HCT116 (cell line): ENCODE results near the gene CDHR1.

ENCODE experiments used
- CEBPB ChIP-seq: IDR thresholded peaks from 2 replicates; pipeline ENCODE4 v1.6.1; 2012; ENCODE audit warnings: low read depth
- EZH2 ChIP-seq: fragments of 200-600 bp; sonication (generic); IDR thresholded peaks from 2 replicates; pipeline ENCODE4 v1.6.1; 2017; ENCODE audit warnings: antibody characterized with exemption, mixed run types
- EZH2phosphoT487 ChIP-seq: fragments of 200-600 bp; IDR thresholded peaks from 2 replicates; pipeline ENCODE4 v1.6.1; 2018; ENCODE audit warnings: antibody characterized with exemption, borderline replicate concordance
- POLR2A ChIP-seq: IDR thresholded peaks from 2 replicates; pipeline ENCODE4 v1.7.0; 2011; ENCODE audit warnings: borderline replicate concordance; ENCODE audit not compliant: insufficient read depth, insufficient read length; ENCODE audit errors: extremely low read depth
- POLR2AphosphoS5 ChIP-seq: IDR thresholded peaks from 2 replicates; pipeline ENCODE4 v1.6.1; 2011; ENCODE audit warnings: mild to moderate bottlenecking, low read depth, low read length, moderate library complexity
- RAD21 ChIP-seq: IDR thresholded peaks from 2 replicates; pipeline ENCODE4 v1.6.1; 2012; ENCODE audit warnings: low read depth, mild to moderate bottlenecking
- TF ChIP-seq, protein P1 (sequence below), 3 experiments: fragments of 200-600 bp in 1 of 3; sonication (generic) in 1 of 3; IDR thresholded peaks in 2 of 3; conservative IDR thresholded peaks in 1 of 3; 2 replicates each; pipeline ENCODE4 v1.5.1; 2012 to 2017; ENCODE audit warnings: low read depth in 2 of 3, low read length in 2 of 3, antibody characterized with exemption in 1 of 3, borderline replicate concordance in 1 of 3, control low read depth in 1 of 3, mild to moderate bottlenecking in 1 of 3, mixed read lengths in 1 of 3, mixed run types in 1 of 3, moderate library complexity in 1 of 3; ENCODE audit not compliant: insufficient read depth in 1 of 3
- TF ChIP-seq, protein P2 (sequence below): IDR thresholded peaks from 2 replicates; pipeline ENCODE4 v1.6.1; 2012
- TF ChIP-seq, protein P3 (sequence below): IDR thresholded peaks from 2 replicates; pipeline ENCODE4 v1.6.1; 2012; ENCODE audit warnings: low read depth

DNA sequence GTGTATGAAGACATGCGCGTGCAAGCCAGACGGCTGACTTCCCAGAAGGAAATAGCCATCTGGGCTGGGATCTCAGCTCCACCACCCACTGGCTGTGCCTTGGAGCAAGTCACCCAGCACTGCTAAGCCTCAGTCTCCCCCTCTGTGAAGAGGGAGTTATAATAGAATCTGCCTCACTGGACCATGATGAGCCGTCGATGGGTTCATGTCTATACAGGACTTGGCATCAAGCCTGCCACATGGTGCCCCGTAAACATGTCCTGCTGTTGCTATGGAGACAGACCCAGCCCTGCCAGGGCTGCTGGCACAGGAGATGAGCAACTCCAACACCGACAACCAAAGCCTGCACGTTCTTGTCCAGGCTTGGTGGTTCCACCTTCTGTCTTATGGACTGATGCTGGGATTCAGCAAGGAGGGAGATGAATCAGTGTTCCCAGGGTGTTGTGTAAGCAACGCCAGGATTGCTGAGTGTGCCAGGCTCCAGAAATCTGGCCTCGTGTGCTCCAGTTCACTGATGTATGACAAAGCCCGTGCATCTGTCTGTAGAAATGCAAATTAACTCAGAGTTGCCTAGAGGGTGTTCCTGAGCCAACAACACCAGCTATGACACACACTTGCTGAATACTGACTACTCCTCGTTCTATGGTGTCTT is 15.2 kb upstream of the CDHR1 start:
- TF ChIP-seq EZH2 (no peak), POLR2A (no peak), POLR2AphosphoS5 (no peak), EZH2phosphoT487 (no peak), RAD21 (no peak), CEBPB (no peak)
- TF ChIP-seq, protein P1, sequence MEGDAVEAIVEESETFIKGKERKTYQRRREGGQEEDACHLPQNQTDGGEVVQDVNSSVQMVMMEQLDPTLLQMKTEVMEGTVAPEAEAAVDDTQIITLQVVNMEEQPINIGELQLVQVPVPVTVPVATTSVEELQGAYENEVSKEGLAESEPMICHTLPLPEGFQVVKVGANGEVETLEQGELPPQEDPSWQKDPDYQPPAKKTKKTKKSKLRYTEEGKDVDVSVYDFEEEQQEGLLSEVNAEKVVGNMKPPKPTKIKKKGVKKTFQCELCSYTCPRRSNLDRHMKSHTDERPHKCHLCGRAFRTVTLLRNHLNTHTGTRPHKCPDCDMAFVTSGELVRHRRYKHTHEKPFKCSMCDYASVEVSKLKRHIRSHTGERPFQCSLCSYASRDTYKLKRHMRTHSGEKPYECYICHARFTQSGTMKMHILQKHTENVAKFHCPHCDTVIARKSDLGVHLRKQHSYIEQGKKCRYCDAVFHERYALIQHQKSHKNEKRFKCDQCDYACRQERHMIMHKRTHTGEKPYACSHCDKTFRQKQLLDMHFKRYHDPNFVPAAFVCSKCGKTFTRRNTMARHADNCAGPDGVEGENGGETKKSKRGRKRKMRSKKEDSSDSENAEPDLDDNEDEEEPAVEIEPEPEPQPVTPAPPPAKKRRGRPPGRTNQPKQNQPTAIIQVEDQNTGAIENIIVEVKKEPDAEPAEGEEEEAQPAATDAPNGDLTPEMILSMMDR (IDR thresholded peaks at IDR 0.05 in 2 of 3, conservative IDR thresholded peaks at IDR 0.05 in 1 of 3; ENCODE audit: borderline replicate concordance in 1 of 3, insufficient read depth in 1 of 3, low read depth in 2 of 3, low read length in 2 of 3): no peak
- TF ChIP-seq, protein P2, sequence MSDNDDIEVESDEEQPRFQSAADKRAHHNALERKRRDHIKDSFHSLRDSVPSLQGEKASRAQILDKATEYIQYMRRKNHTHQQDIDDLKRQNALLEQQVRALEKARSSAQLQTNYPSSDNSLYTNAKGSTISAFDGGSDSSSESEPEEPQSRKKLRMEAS: no peak
- TF ChIP-seq, protein P3, sequence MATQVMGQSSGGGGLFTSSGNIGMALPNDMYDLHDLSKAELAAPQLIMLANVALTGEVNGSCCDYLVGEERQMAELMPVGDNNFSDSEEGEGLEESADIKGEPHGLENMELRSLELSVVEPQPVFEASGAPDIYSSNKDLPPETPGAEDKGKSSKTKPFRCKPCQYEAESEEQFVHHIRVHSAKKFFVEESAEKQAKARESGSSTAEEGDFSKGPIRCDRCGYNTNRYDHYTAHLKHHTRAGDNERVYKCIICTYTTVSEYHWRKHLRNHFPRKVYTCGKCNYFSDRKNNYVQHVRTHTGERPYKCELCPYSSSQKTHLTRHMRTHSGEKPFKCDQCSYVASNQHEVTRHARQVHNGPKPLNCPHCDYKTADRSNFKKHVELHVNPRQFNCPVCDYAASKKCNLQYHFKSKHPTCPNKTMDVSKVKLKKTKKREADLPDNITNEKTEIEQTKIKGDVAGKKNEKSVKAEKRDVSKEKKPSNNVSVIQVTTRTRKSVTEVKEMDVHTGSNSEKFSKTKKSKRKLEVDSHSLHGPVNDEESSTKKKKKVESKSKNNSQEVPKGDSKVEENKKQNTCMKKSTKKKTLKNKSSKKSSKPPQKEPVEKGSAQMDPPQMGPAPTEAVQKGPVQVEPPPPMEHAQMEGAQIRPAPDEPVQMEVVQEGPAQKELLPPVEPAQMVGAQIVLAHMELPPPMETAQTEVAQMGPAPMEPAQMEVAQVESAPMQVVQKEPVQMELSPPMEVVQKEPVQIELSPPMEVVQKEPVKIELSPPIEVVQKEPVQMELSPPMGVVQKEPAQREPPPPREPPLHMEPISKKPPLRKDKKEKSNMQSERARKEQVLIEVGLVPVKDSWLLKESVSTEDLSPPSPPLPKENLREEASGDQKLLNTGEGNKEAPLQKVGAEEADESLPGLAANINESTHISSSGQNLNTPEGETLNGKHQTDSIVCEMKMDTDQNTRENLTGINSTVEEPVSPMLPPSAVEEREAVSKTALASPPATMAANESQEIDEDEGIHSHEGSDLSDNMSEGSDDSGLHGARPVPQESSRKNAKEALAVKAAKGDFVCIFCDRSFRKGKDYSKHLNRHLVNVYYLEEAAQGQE: no peak
